ENCODE data around the gene GAS2L1. TPM values are rescaled to one million over a fixed set of nuclear protein-coding genes. Genes with fewer than 3 reads are reported as not detected.

Gene GAS2L1
- total RNA-seq, result 12.3 and 17.9 TPM in 2 replicates

GRCh38 chr22:29306175-29306834, at the start of gene GAS2L1:
TSS of gene GAS2L1 (plus strand) at chr22:29306650. CDS start at chr22:29308106, 1,456 bp downstream.

GRCh38 chr22:29267858-29268510, 38.5 kb upstream of the GAS2L1 start, which contains the start of the genes EWSR1 and RHBDD3:
TSS of gene EWSR1 (plus strand) at chr22:29268268. CDS start at chr22:29268337, 69 bp downstream.
TSS of gene RHBDD3 (minus strand) at chr22:29267981. CDS start at chr22:29265626, 2,355 bp downstream.

GRCh38 chr22:29315286-29316140, 9.1 kb downstream of the GAS2L1 start, which contains the start of gene RASL10A:
TSS of gene RASL10A (minus strand) at chr22:29315697. CDS start at chr22:29315246, 451 bp downstream.

Other genes starting within 250 kb of the GAS2L1 start
- gene C22orf31, start 244.8 kb upstream of the GAS2L1 start, total RNA-seq, result not detected in 2 replicates
- gene KREMEN1, start 233.6 kb upstream of the GAS2L1 start, total RNA-seq, result 6.5 and 7.7 TPM in 2 replicates
- 0.96 TPM in 1 of 2 replicates, not detected in the other for gene EMID1, start 100.8 kb upstream of the GAS2L1 start, total RNA-seq
- 22.2 and 25.6 TPM in 2 replicates for gene RHBDD3, start 38.7 kb upstream of the GAS2L1 start, total RNA-seq
- 74.8 and 133 TPM in 2 replicates for gene EWSR1, start 38.4 kb upstream of the GAS2L1 start, total RNA-seq
- under 0.01 TPM in 1 of 2 replicates, not detected in the other for gene RASL10A, start 9.0 kb downstream of the GAS2L1 start, total RNA-seq
- gene AP1B1, start 81.9 kb downstream of the GAS2L1 start, total RNA-seq, result 52.2 and 64.3 TPM in 2 replicates
- not detected in 2 replicates for gene RFPL1, start 131.9 kb downstream of the GAS2L1 start, total RNA-seq
- 0.21 and 0.72 TPM in 2 replicates for gene NEFH, start 173.6 kb downstream of the GAS2L1 start, total RNA-seq
- gene THOC5, start 247.1 kb downstream of the GAS2L1 start, total RNA-seq, result 36.4 and 51.6 TPM in 2 replicates

Measured in tracheal epithelial cell (primary cell).